Middle frontal gyrus (tissue), 1 donor: ENCODE measurements around the gene MRPL45.

Experiments used
- DNase-seq: peaks from one replicate; pipeline ENCODE4 v3.0.0-alpha.2; 2015; ENCODE audit warnings: low spot score; ENCODE audit errors: extremely low spot score

The MRPL45 gene

GRCh38 chr17:38344420-38344745 lies 47.4 kb downstream of the MRPL45 start:
- DNase-seq: no peak

GRCh38 chr17:38345743-38346142 lies 48.8 kb downstream of the MRPL45 start:
- DNase-seq: no peak

- DNase-seq: peak; percentile 76
These were observed 52.2 kb downstream of the MRPL45 start for GRCh38 chr17:38349097-38349730.

- DNase-seq: no peak
These were observed 53.1 kb downstream of the MRPL45 start for GRCh38 chr17:38350035-38350434.

GRCh38 chr17:38351412-38352222 lies 54.6 kb downstream of the MRPL45 start, which contains the start of gene SOCS7:
TSS of gene SOCS7 (plus strand) at chr17:38351844. CDS start at chr17:38352053, 209 bp downstream.
- DNase-seq: peak; percentile 93

GRCh38 chr17:38352245-38353085 lies 55.5 kb downstream of the MRPL45 start:
- no peak for DNase-seq

- no peak for DNase-seq
These were observed 56.2 kb downstream of the MRPL45 start for GRCh38 chr17:38353086-38353604.

GRCh38 chr17:38353668-38354067 lies 56.7 kb downstream of the MRPL45 start:
- no peak for DNase-seq

GRCh38 chr17:38354466-38354865 lies 57.5 kb downstream of the MRPL45 start:
- no peak for DNase-seq

- no peak for DNase-seq
These were observed 58.3 kb downstream of the MRPL45 start for GRCh38 chr17:38355251-38355650.

- DNase-seq: no peak
These were observed 60.6 kb downstream of the MRPL45 start for GRCh38 chr17:38357486-38358123.

GRCh38 chr17:38358586-38359513 lies 61.9 kb downstream of the MRPL45 start:
- peak; percentile 36 for DNase-seq

GRCh38 chr17:38361694-38362465 lies 64.9 kb downstream of the MRPL45 start:
- DNase-seq: no peak

- no peak for DNase-seq
These were observed 66.0 kb downstream of the MRPL45 start for GRCh38 chr17:38363016-38363415.

- no peak for DNase-seq
These were observed 67.8 kb downstream of the MRPL45 start for GRCh38 chr17:38364741-38365140.

- no peak for DNase-seq
These were observed 72.3 kb downstream of the MRPL45 start for GRCh38 chr17:38369124-38369886.
